ENCODE data around the gene OR10Z1. TPM values are rescaled to one million over a fixed set of nuclear protein-coding genes. Genes with fewer than 3 reads are reported as not detected.

The OR10Z1 gene, protein sequence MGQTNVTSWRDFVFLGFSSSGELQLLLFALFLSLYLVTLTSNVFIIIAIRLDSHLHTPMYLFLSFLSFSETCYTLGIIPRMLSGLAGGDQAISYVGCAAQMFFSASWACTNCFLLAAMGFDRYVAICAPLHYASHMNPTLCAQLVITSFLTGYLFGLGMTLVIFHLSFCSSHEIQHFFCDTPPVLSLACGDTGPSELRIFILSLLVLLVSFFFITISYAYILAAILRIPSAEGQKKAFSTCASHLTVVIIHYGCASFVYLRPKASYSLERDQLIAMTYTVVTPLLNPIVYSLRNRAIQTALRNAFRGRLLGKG
- total RNA-seq (not detected), polyA plus RNA-seq (not detected)
- long read RNA-seq, donor 1 = 0 reads
- long read RNA-seq, donor 2 = 0 reads
- long read RNA-seq, donor 3 = 0 reads

DNA sequence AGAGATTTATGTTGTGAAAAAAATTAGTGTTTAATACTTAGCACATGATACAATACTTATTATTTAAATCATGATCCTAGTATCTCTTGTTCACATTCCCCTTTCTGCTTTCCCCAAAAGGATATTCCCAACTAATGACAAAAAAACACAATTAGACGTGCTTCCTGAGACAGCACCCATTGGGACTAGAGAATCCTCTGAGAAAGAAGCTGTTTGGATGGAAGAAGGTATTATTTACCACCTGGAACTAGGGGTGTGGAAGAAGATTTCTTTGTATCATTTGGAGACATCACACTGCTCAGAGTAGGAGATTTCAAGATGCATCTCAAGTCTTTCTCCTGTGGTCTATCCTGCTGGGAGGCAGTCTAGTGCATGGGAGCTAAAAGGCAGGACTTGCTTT, at the start of gene OR10Z1:
OR10Z1 (plus strand) TSS at position 301 of the 400 bp plus-strand sequence. CDS start 1,171 bp downstream, outside the sequence.
- H3K27me3 ChIP-seq = no peaks in the 10 kb centered on the region
- DNase-seq (no peak), ATAC-seq (no peak)
- no peaks in the 10 kb centered on the region for H3K4me1 ChIP-seq
- H3K9me3 ChIP-seq = peaks cover 0 to 3% (median 0%) of the 10 kb centered on the region in 12 donors
- 79 to 86% (median 82%) methylated on average over 1 of the region's 1 CpG for WGBS, 4 donors
- no peaks in the 10 kb centered on the region for H3K36me3 ChIP-seq
- intact Hi-C loops (cut with DNase I) = no loop called here
- no peak within 1 kb of the TSS for H3K4me3 ChIP-seq
- H3K27ac ChIP-seq = no peak within 1 kb of the TSS
- TF ChIP-seq, protein P1, sequence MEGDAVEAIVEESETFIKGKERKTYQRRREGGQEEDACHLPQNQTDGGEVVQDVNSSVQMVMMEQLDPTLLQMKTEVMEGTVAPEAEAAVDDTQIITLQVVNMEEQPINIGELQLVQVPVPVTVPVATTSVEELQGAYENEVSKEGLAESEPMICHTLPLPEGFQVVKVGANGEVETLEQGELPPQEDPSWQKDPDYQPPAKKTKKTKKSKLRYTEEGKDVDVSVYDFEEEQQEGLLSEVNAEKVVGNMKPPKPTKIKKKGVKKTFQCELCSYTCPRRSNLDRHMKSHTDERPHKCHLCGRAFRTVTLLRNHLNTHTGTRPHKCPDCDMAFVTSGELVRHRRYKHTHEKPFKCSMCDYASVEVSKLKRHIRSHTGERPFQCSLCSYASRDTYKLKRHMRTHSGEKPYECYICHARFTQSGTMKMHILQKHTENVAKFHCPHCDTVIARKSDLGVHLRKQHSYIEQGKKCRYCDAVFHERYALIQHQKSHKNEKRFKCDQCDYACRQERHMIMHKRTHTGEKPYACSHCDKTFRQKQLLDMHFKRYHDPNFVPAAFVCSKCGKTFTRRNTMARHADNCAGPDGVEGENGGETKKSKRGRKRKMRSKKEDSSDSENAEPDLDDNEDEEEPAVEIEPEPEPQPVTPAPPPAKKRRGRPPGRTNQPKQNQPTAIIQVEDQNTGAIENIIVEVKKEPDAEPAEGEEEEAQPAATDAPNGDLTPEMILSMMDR (IDR thresholded peaks at IDR 0.05) = no peak
- no peak for TF ChIP-seq POLR2A (IDR thresholded peaks at IDR 0.05)

DNA sequence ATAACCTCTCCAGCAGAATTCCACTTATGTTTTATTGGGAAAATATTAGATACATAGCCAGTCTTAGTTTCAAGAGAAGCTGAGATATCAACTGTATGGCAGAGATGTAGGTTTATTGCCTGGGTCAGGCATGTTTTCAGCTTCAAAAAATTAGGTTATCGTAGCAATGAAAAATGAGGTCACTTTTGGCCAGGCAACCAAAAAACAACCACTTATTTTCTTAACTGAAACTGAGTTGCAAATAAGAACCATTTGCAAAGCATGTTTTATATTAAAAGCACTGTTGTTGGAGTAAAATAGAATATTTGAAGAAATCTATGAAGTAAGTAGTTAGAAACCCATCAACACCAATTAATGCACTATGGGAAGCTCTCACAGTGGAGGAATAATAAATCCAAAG, 45.4 kb upstream of the OR10Z1 start:
- Histone ChIP-seq H3K36me3 (no peaks in the 10 kb centered on the region), H3K4me1 (peaks cover 0 to 5% (median 0%) of the 10 kb centered on the region in 12 donors), H3K4me3 (no peak overlapping the region), H3K27ac (no peak overlapping the region), H3K27me3 (no peaks in the 10 kb centered on the region), H3K9me3 (no peaks in the 10 kb centered on the region)
- intact Hi-C loops (cut with DNase I) = no loop called here
- ATAC-seq (no peak), DNase-seq (no peak)
- TF ChIP-seq POLR2A (IDR thresholded peaks at IDR 0.05) = no peak
- TF ChIP-seq, protein P1 (IDR thresholded peaks at IDR 0.05) = no peak
- 68 to 80% (median 79%) methylated on average over 1 of the region's 1 CpG for WGBS, 4 donors

DNA sequence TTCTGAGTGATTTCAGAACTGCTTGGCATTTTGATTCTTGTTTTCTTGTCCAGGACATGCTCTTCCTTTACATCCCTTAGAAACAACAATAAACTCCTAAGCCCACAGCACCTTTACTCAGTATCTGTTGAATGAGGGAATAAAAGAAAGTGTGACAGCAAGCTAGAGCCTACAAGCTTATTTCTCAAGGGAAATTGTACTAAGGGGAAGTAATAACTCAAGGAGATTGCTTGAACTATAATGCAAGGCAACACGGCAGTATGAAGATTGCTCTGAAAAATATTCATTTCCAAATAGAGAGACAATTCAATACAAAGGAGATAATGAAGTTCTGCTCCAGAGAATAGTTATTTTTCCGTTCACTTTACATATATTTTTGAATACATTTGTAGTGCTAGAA, 41.2 kb upstream of the OR10Z1 start:
- intact Hi-C loops (cut with DNase I) = no loop called here
- WGBS, 4 donors = 74 to 84% (median 79%) methylated on average over 2 of the region's 2 CpGs
- Histone ChIP-seq H3K4me1 (peaks cover 0 to 8% (median 0%) of the 10 kb centered on the region in 12 donors), H3K27ac (no peak overlapping the region), H3K4me3 (no peak overlapping the region), H3K36me3 (no peaks in the 10 kb centered on the region), H3K27me3 (no peaks in the 10 kb centered on the region), H3K9me3 (no peaks in the 10 kb centered on the region)
- ATAC-seq (no peak), DNase-seq (no peak)
- no peak for TF ChIP-seq POLR2A (IDR thresholded peaks at IDR 0.05)
- TF ChIP-seq, protein P1 (IDR thresholded peaks at IDR 0.05) = no peak

DNA sequence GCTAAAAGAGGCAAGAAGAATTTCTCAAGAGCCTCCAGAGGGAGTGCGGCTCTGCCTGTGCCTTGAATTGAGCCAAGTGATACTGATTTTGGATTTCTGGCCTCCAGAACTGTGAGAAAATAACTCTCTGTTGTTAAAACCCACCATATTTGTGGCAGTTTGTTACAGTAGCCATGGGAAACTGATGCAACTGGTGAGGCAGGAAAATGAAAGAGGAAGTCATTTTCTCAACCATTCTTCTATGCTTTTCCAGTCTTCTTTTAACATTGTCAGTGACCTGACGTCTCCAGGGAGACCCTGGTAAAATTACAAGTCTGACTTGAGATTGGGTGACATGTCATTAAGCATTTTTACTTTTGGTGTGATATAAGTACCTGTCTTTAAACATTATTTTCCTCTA, 40.5 kb upstream of the OR10Z1 start:
- Histone ChIP-seq H3K27ac (no peak overlapping the region), H3K9me3 (no peaks in the 10 kb centered on the region), H3K4me1 (peaks cover 0 to 8% (median 0%) of the 10 kb centered on the region in 12 donors), H3K27me3 (no peaks in the 10 kb centered on the region), H3K4me3 (no peak overlapping the region), H3K36me3 (no peaks in the 10 kb centered on the region)
- intact Hi-C loops (cut with DNase I) = no loop called here
- WGBS, 4 donors = 62 to 71% (median 67%) methylated on average over 2 of the region's 2 CpGs
- no peak for TF ChIP-seq POLR2A (IDR thresholded peaks at IDR 0.05)
- TF ChIP-seq, protein P1 (IDR thresholded peaks at IDR 0.05) = no peak
- ATAC-seq = no peak
- no peak for DNase-seq

All from heart left ventricle (tissue), 16 donors.